Cerebellar cortex (tissue), 1 donor: ENCODE measurements around the gene GNB5.
"Not testable (repeated sequence)": the region's sequence is repeated elsewhere in the genome, so short reads cannot be mapped to it uniquely, and the experiment has no call there.

Source experiments
- DNase-seq: peaks from one replicate; pipeline ENCODE4 v3.0.0-alpha.2; 2015; ENCODE audit warnings: low spot score

GNB5 gene

DNA sequence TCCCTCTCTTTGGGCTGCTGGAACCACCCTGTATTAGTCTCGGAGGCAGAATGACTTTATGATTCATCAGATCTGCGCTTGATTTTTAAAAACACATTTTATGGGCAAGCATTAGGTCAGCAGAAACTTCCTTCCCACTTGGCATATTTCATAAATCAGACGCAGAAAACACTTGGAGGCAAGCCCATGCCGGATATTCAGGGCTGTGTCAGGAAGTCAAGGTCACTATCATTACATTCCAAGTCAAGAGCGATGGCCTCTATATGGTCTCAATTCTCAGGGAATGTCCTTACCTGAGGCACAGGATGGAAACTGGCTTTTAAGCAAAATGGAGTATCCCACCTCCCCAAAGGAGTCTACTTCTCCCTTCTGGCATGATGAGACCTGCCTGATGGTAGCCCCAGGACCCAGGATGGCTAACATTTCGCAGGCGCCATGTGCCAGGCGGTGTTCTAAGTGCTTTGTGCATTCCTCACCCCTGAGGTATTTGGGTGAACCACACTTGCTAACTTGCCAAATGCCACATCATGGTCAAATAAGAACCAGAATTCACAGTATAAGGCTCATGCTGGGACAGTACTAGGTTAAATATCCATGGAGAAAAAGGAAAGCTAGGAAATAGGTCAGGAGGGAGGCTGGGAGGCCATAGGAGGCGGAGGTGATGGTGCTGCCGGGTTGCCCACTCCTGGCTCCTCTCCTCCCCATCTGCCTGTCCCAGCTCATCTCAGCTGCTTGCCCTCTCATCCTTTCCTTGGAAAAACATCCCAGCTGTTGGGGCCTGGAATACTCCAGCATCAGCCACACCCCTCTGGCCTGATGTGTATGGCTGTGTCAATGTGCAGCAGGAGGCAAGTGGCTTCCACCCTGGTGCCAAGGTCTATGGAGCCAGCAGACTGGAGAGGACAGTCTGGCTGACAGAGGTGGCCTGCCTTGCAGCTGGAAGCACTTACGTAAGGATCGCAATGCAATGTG is 97.4 kb downstream of the GNB5 start:
- no peak for DNase-seq

DNA sequence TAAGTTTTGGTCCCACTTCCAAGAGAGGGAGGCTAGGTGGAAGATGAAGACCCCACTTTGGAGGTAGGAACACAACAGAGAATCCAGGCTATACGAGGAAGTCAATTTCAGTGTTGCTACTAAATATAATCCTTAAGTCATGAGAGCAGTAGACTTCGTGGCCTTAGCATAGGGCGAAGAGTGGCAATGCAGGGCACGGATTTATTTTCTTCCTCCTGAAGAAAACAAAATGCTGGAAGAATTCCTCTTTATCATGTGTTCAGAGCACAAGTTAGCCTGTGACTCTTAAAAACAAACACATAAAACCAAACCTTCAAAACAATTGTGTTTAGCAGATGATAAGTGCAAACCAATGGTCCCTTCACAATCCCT is 98.0 kb downstream of the GNB5 start:
- DNase-seq: no peak

DNA sequence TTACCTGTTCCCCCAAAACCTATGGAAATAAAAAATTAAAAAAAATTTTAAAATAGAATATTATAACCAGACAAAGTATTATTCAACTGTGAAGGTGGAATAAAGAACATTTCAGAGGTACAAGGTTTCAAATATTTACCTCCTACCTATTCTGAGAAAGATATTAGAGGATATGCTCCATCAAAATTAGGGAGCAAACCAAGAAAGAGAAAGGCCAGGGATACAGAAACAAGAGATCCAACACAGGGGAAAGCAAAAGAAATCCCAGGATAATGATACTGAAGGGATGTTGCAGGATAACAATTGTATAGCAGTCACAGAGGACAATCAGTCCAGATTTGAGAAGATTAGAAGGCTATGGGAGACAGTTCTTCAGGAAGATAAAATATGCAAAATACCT is 101.0 kb downstream of the GNB5 start:
- DNase-seq: no peak

DNA sequence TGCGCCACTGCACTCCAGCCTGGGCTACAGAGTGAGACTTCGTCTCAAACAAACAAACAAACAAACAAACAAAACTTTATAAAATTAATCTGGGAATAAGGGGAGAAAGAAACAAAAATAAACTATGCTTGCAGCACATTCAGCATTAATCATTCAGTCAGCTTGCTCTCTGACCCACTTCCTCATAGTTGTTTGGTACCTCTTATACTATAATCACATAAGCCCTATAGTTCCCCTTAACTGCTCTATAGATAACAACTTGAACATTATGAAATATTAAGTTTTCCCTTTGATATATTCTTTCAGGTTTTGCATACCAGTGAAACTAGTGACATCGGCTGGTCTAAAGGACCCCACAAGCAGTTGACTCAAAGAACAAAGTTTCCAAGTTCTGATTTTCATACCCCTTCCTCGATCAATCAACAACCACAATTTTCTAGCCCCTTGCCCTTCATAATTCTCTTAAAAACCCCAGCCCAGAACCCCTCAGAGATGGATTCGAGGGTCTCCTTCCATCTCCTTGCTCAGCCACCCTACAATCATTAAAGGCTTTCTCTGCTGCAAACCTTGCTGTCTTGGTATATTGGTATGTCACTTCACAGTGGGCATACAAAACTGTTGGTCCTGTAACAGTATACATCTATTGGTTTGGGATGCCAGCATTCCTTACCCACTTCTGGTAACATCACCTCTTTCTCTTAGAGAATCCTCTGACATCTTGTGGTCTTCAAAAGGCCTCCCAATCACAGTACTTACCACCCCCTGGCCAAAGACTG is 105.0 kb downstream of the GNB5 start:
- DNase-seq: no peak

DNA sequence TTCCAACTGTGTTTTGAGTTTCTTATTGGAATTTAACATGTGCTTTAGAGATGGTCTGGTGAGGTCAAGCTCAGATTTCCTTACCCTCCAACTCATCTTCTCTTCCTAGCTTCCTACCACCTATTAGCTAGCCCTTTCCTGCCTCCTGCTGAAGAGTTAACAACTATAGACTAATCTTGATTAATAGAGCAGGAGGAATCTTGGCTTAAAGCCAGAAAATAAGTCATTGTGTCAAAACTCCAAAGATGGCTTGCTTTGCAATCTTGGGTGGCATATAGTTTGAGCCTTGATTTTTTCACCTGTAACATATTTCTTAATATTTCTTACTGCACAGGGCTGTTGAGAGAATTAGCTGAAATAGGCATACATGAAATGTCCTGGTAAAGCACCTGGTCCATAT is 105.9 kb downstream of the GNB5 start:
- no peak for DNase-seq

DNA sequence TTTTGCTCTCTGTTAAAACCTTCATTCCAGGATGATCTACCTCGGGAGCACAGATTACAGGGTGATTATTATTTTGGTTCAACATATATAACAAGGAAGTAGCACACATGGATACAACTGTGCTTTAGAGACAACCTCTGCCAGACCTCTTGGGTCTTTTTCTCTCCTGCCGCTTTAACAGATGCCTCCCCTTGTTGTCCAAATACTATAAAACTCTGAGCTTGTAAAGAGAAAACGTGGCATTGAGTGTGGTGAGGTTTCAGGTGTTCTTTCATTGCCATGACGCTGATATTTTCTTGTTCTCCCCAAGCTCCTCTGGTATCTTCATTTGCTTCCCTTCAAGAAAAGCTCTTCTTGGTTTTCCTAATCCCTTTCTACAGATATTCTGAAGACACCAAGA is 107.6 kb downstream of the GNB5 start:
- DNase-seq: no peak

DNA sequence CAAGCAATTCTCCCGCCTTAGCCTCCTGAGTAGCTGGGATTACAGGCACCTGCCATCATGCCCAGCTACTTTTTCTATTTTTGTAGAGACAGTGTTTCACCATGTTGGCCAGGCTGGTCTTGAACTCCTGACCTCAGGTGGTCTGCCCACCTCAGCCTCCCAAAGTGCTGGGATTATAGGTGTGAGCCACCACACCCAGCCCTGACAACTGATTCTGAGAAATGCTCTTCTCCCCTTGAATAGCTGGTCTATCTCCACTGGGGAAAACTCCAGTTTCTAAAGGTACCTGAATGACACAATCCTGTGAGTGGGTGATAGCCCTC is 108.2 kb downstream of the GNB5 start:
- DNase-seq: not testable (repeated sequence)

DNA sequence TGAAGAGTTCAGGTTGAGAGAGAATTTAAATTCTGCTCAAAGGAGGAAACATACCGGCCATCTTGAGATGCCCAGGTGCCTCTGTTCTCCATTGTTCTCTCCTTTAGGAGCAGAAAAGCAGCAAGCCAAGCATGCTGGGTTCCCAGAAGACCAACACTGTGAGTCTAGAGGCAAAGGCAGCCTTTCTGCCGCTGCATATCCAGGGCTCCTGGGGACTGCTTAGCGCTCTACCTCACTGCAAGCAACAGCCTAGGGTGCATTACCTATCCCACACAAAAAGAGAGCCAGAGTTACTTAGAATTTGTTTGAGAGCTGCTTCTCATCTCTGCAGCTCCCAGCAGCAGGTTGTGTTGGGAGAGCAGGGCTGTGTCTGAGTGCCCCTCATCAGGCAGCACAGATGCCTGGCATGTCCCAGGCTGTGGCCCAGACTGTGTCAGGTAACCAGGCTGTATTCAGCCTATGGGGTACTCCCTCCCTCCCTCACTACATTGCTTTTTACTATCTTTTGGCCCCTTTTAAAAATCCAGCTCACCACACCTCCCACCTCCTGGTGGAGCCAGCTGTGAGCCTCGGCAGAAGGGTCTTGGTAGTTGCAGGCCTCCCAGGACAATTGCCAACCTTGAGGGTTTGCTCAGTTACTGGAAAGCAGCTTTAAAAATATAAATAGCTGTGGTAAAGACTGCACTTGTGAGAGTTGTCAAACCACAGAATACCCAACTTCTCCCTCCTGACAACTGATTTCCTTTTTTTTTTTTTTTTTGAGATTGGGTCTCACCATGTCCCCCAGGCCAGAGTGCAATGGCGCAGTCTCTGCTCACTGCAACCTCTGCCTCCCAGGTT is 108.8 kb downstream of the GNB5 start:
- DNase-seq: no peak

DNA sequence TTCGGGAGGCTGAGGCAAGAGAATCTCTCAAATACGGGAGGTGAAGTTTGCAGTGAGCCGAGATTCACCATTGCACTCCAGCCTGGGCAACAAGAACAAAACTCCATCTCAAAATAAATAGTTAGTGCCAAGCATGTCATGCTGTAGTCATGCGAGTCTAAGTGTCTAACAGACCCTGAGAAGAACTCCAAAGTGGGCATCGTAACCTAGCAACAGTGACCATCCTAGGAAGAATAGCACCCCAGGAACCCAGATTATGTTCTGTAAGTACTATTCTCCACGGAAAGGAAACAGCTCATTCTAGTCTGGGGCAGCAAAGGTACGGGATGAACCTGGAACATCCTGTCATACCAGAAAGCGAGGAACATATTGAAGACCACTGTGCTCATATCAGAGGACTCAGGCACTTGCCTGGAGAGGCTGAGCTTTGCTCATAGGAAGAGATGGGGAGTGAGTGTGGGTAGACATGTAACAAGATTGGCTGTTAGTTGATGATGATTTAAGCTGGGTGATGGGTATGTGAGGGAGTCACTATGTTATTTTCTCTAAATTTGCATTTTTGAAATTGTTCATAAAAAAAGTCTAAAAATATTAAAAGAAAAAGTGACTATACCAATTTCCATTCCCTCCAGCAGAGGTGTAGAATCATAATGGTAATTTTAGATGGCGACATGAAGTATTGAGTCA is 110.3 kb downstream of the GNB5 start:
- DNase-seq: no peak

DNA sequence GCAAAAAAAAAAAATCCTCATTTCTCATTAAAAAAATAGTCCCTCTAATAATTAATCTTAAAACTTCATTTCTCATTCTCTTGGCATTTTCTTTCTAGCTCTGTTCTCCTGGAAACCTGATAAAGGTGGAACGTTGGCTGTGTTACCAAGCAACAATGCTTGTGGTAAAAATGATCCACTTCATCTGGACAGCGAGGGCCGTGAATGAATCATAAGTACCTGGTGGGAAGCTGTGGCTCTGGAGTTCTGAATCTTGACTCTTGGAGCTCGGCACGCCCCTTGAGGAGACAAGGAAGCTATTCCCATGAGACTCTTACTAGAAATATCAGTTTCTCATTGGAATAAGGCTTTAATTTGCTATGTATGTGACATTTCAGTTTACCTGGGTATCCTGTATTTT is 111.2 kb downstream of the GNB5 start:
- DNase-seq: no peak

DNA sequence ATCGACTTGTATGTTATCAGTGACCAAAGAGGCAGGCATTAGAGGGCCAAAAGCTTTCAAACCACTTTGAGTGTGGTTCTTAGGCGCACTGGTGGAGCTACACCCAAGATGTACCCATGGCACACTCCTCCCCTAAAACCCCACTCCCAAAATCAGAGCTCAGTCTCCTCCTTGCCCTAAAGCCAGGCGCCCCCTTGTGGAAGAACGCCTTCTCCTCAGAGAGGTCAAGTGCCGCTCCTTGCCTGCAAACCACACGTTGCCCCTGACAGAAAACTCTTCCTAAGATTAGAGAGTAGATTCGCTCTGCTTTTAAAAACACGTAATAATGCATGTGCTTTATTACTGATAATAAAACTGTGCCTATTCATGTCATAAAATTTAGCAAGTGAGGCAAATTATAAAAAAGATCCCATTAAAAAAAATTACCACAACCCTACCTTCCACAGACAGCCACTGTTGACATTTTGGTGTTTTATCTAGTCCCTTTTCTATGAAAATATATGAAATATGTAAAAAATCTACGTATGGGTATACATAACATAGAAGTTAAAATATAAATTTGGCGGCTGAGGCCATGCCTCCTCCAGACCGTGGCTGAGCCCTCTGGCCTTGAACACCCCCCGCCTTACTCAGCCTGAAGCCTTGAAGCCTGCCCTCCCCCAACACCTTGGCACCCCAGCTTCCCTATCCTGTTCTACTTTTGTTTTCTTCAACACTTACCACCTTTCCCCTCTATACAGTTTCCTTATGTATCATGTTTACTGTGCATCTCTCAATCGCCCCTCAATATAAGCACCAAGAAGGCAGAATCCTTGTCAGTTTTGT is 112.1 kb downstream of the GNB5 start:
- DNase-seq: peak; percentile 62

DNA sequence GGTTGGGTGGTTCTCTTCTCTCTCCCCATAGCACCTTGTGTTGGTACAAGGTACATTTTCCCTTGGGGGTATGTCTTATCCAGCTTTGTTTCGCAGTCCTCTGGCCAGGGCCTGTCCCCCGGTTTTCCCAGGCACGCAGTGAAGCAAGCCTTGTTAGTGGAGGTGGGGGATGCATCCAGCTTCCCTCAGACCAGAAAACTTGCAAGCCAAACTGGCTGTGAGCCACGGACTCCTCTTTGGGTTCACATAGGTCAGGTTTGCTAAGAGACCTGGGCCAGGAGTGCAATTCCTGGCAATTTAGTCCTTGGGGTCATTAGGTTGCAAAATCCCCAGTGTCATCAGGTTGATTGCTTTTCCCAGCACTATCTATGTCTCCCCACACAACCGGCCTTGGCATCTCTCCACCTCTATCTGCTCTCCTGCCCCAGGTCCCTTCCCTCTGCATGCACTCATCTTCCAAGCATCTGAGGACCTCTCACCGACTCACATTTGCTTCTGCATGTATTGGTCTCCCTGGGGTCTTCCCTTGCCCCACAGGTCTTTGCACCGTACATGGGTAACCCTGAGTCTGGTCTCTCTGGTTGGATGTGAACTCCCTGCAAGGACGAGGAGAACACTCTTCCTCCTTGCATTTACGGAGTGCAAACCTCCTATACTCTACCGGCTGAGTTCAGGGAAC is 112.9 kb downstream of the GNB5 start:
- DNase-seq: no peak

DNA sequence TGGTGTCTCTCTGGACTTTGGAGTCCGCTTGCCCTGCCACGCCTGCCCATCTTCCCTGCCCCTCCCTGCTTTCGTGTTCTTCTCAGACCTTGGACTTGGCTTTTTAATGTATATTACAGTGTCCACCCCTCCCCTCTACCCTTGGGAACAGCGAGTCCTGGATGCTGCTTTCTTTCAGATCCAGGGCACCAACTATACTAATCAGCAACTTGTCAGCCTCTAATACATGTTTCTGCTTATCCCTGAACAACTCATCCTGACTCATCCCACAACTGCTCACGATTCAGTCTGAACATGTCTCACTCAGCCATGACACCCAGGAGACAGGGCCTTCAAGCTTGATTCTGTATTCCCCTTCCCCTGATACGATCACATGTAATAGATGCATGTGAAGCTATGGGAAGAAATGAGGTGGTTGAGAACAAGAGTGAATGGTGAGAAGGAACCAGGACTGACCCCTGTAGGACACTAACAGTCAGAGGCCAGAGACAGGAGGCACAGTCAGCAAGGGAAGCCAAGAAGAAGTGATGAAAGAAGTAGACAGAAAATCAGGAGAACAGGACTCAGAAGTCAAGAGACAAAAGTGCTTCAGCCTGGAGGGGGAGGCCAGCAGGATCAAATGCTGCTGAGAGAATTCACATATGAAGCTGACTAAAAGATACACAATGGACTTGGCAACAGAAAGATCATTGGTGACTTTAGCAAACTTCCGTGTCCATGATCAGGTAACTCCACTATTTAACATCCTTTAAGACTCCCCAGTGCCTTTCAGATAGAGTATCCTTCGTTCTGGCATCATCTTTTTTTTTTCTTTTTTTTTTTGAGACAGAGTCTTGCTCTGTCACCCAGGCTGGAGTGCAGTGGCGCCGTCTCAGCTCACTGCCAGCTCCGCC is 114.1 kb downstream of the GNB5 start:
- DNase-seq: no peak

DNA sequence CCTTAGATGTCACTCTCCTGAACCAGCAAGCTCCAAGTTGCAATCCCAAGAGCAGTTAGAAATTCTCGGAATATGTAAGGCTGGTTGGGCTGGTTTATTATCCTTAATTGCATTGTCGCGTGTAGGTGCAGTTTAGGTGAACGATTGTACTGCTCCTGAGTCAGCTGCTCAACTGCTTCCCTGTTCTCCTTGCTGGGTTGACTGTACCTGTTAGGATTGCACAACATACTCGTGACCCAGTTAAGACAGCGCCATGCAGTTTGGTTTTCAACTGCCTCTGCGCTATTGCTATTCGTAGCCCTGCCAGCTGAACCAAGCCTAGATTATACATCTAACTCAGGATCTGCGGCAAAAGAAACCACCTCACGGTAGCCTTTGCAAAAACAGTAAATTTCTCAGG is 119.6 kb downstream of the GNB5 start:
- no peak for DNase-seq

DNA sequence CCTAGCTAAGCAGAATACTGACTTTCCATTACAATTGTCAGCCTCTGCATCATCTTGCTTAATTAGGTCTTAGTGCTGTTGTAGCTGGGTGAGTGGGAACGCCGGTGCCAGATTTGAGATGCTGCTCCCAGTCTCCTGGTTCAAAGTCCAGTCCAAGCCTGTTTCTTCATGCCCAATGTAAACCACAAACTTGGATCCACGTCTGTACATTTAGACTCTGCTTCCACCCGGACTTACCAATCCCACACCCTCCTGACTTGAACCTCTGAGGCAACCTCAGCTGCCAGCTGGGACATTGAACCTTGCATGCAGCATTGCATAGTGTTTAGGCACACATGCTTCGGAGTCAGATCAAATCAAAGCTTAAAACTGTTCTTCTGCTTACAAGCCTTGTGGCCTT is 121.6 kb downstream of the GNB5 start:
- no peak for DNase-seq

DNA sequence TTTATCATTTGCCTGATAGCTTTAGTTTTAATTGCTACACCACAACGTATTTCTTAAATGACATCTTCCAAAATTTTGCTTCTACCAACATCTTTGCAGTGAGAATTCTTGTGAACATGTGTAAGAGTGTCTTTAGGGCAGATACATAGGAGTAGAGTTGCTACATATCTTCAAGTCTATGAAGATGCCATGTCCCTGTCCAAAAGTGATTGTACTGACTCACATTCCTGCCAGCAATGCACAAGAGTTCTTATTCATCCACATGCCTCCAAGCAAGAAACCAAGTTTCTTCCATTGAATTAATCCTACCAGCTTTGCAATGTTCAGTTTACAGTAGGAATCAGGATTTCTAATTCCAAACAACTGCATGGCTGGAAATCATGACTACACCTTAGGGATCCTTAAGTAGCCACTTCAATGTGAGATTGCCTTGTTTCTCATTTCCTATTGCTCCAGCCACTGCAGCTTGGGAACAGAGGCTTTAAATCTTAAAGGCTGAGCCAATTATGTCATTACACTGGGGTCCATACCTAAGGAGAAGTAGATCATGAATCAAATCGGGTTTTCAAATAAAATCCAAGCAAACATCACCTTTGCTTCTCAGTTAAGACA is 123.1 kb downstream of the GNB5 start:
- no peak for DNase-seq

DNA sequence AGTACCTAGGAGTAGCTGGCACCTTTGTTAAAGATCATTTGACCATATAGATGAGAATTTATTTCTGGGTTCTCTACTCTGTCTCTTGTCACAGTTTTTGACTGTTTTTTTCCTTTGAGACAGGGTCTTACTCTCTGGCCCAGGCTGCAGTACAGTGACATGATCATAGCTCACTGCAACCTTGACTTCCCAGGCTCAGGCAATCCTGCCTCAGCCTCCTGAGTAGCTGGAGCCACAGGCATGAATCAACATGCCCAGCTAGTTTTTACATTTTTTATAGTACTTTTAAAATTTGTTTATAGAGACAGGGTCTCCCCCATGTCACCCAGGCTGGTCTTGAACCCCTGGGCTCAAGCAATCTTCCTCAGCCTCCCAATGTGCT is 123.7 kb downstream of the GNB5 start:
- DNase-seq: no peak

DNA sequence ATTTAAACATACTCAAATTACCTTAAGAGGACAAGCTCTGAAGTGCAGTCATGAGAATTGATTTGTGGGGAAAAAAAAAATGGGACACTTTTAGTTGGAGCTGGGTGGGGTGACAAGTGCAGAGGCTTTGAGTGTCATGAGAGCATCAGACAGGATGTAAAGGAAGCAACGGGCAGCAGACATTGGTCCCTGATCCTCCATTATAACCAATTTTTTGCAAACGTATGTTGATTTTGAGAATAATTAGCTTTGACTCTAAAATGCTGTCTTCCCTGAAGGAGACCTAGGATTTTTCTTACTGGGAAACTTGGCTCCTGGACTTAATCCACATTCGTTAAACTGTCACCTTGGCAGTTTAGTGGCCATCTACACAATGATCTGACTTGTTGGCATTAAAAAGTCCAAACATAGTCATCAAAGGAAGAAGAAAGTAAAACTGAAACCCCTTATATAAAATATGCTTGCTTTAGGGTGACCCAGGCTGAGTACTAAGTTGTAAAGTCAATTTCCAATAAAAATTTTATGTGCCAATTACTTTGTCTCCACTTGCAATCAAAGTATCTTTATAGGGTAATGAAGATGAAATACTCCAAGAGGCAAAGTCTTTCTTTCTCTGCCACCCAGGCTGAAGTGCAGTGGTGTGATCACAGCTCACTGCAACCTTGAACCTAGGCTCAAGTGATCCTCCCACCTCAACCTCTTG is 124.2 kb downstream of the GNB5 start:
- no peak for DNase-seq
